GM12865 (cell line): ENCODE data around the gene CCDC50.

Experiments
- DNase-seq: peaks from one replicate; pipeline ENCODE4 v3.0.0; 2010; ENCODE audit warnings: low read depth
- H3K4me3 ChIP-seq: 2 replicates; pipeline ENCODE4 v1.5.1; 2011; ENCODE audit warnings: mild to moderate bottlenecking, low read depth, low read length, control low read depth
- CTCF ChIP-seq: IDR thresholded peaks from 2 replicates; pipeline ENCODE4 v1.5.1; 2011; ENCODE audit warnings: low read length, control low read depth, low read depth, inconsistent platforms; ENCODE audit not compliant: insufficient read depth; ENCODE audit errors: missing control alignments

The CCDC50 gene

GRCh38 chr3:191385101-191385500, 55.9 kb downstream of the CCDC50 start:
- no peak for DNase-seq
- TF ChIP-seq CTCF = no peak
- H3K4me3 ChIP-seq = no peak overlapping the region

GRCh38 chr3:191387441-191388077, 58.4 kb downstream of the CCDC50 start:
- no peak overlapping the region for H3K4me3 ChIP-seq
- no peak for TF ChIP-seq CTCF
- DNase-seq = no peak

GRCh38 chr3:191388823-191389222, 59.6 kb downstream of the CCDC50 start:
- DNase-seq = no peak
- no peak overlapping the region for H3K4me3 ChIP-seq
- TF ChIP-seq CTCF = no peak

- no peak for TF ChIP-seq CTCF
- no peak for DNase-seq
- no peak overlapping the region for H3K4me3 ChIP-seq
These were observed 61.4 kb downstream of the CCDC50 start for GRCh38 chr3:191390580-191390979.

DNA sequence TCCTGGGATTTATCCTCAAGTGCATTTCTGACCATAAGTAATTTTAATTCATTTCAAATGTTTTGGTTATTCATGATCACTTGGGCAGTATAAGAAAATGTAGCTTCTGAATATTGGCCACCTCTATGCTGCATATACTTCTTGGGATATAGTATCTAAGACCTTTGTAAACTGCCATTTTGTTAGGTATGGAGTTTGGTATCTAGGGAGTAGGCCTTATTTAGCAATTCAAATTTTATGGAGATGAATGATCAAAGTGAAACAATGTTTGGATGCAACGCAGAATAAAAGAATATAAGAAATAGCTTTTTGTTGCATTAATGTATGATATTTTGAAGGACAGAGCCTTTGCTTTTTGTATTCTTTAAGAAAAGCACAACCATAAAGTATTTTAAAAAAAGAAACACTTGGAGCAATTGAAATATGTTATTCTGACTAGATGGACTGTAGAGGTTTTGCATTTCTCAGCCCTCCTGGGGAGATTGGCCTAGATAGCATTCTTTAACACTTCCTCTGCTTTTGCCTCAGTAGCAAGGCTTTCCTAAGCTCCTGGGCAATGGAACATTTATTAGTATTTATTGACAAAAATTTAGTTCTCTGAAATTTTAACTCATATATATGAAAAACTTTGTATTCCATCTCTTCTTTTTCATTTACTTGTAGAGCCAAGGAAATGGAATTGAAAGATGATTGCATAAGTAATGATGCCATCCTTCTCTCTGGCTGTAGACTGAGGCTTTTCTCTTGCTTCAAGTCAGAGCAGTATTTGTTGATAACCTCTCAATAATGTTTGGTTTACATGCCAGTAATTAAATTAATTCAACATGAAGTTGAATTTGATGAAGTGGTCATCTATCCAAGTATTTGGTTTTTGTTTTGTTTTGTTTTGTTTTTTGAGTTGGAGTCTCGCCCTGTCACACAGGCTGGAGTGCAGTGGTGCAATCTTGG, 62.9 kb downstream of the CCDC50 start:
- no peak for DNase-seq
- H3K4me3 ChIP-seq = no peak overlapping the region
- no peak for TF ChIP-seq CTCF

- no peak overlapping the region for H3K4me3 ChIP-seq
- TF ChIP-seq CTCF = no peak
- no peak for DNase-seq
These were observed 64.0 kb downstream of the CCDC50 start for GRCh38 chr3:191393146-191393545.
